Fibroblast of peridontal ligament (primary cell): ENCODE measurements around the gene GABRG2.

ENCODE experiments used
- DNase-seq: peaks from one replicate; pipeline ENCODE4 v3.0.0-alpha.2; 2010; ENCODE audit errors: extremely low read depth

GABRG2 gene

GRCh38 chr5:162193012-162193411 is 125.4 kb downstream of the GABRG2 start:
- DNase-seq, result no peak

DNA sequence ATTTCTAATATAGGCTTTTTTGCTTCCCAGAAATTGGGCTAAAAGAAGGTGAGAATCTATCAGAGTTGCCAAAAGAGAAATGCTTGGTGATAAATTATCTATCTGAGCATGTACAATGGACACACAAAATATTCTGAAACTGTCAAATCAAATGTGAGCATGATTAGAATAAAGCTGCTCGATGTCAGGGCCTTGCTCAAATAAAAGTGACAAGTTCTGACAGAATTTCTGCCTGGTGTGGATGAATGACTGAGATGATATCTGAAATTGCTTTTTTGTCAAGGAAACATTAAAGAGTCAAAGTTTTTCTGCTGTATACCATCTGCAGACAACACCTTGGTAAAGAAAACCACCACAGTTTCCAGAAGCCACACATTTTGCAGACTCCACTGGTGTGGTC is 128.8 kb downstream of the GABRG2 start:
- DNase-seq, result no peak

GRCh38 chr5:162202285-162202880 is 134.8 kb downstream of the GABRG2 start:
- DNase-seq, result no peak
